Mucosa of rectum (tissue), 2 donors: ENCODE data around the gene BRCC3.

Experiments
- H3K27ac ChIP-seq, 2 donors: one replicate each; pipeline ENCODE4 v1.7.0; 2013; ENCODE audit warnings: inconsistent platforms in 2 of 2, low read depth in 2 of 2, low read length in 2 of 2
- H3K27me3 ChIP-seq, 2 donors: one replicate each; pipeline ENCODE4 v1.7.0; 2013; ENCODE audit warnings: low read length in 2 of 2; ENCODE audit not compliant: control insufficient read depth in 2 of 2, insufficient read depth in 2 of 2
- H3K36me3 ChIP-seq, 2 donors: one replicate each; pipeline ENCODE4 v1.7.0; 2013; ENCODE audit warnings: low read length in 2 of 2; ENCODE audit not compliant: control insufficient read depth in 2 of 2, insufficient read depth in 2 of 2
- H3K4me1 ChIP-seq, 2 donors: one replicate each; pipeline ENCODE4 v1.7.0; 2013; ENCODE audit warnings: low read length in 2 of 2, mild to moderate bottlenecking in 1 of 2; ENCODE audit not compliant: control insufficient read depth in 2 of 2, insufficient read depth in 2 of 2
- H3K4me3 ChIP-seq, 2 donors: one replicate each; pipeline ENCODE4 v1.7.0; 2013; ENCODE audit warnings: low read length in 2 of 2
- H3K9ac ChIP-seq, 2 donors: one replicate each; pipeline ENCODE4 v1.7.0; 2013; ENCODE audit warnings: low read length in 2 of 2, low read depth in 1 of 2, mild to moderate bottlenecking in 1 of 2
- H3K9me3 ChIP-seq, 2 donors: one replicate each; pipeline ENCODE4 v1.7.0; 2013; ENCODE audit warnings: low read length in 2 of 2; ENCODE audit not compliant: control insufficient read depth in 2 of 2
- donor health status: healthy.
- donor health status: Normal muscosa, but diverticular disease.

BRCC3 gene

DNA sequence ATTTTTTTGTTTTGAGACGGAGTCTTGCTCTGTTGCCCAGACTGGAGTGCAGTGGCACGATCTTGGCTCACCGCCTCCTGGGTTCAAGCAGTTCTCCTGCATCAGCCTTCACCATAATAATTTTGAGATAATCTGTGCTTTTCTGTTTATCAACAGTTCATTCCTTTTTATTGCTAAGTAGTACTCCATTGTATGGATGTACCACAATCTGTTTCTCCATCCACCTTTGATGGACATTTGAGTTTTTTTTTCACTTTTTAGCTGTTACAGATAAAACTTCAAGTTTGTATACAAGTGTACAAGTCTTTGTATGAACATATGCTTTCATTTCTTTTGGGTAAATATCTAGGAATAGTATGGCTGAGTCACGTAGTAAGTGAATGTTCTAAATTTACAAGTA is 35.6 kb upstream of the BRCC3 start:
- Histone ChIP-seq H3K9me3 (peaks cover 0 to 4% of the 10 kb centered on the region in 2 donors), H3K27ac (no peak overlapping the region), H3K4me3 (no peak overlapping the region), H3K36me3 (peaks cover 0 to 6% of the 10 kb centered on the region in 2 donors), H3K4me1 (no peaks in the 10 kb centered on the region), H3K27me3 (no peaks in the 10 kb centered on the region), H3K9ac (no peak overlapping the region)

GRCh38 chrX:155046129-155046810 is 25.0 kb upstream of the BRCC3 start:
- Histone ChIP-seq H3K27ac (no peak overlapping the region), H3K9ac (no peak overlapping the region), H3K4me1 (no peaks in the 10 kb centered on the region), H3K36me3 (no peaks in the 10 kb centered on the region), H3K27me3 (no peaks in the 10 kb centered on the region), H3K4me3 (no peak overlapping the region), H3K9me3 (no peaks in the 10 kb centered on the region)

DNA sequence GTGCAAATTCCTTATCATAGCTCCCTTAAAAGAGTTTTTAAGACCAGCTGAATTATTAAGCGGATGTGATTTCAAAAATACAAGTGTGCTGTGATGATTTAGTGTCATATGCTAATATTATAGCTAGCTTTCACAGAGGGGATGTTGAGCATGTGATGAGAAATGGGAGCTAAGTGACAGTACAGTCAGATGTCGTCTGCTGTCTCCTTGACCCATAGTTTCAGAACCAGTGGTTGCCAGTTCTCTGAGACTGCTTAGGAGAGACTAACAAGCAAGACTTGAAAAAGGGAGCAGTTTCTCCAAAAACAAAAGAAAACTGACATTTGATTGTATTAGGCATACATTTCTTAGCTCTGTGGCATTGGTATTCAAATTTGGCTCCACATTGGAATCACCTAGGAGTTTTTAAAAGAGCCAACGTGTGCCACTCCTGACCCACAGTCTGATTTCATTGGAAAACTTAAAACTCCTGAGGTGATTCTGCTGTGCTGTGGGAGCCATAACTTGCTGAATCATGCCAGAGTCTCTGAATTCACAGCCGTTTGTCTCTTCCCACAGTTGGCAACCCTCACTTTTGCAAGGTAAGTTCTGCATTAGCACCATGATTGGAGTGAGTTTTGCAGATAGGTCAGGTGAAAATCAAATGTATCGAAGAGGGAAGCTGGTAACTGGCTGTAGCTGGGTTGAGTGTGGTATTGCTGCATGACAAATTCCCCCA is 24.3 kb upstream of the BRCC3 start:
- H3K9me3 ChIP-seq = no peaks in the 10 kb centered on the region
- H3K27ac ChIP-seq = no peak overlapping the region
- H3K27me3 ChIP-seq = no peaks in the 10 kb centered on the region
- H3K4me3 ChIP-seq = no peak overlapping the region
- peaks cover 0 to 3% of the 10 kb centered on the region in 2 donors for H3K36me3 ChIP-seq
- no peaks in the 10 kb centered on the region for H3K4me1 ChIP-seq
- H3K9ac ChIP-seq = no peak overlapping the region

- Histone ChIP-seq H3K27ac (no peak overlapping the region), H3K9ac (no peak overlapping the region), H3K36me3 (peaks cover 0 to 3% of the 10 kb centered on the region in 2 donors), H3K4me3 (no peak overlapping the region), H3K27me3 (no peaks in the 10 kb centered on the region), H3K9me3 (no peaks in the 10 kb centered on the region), H3K4me1 (no peaks in the 10 kb centered on the region)
Observed at GRCh38 chrX:155048977-155049619, 22.2 kb upstream of the BRCC3 start.

DNA sequence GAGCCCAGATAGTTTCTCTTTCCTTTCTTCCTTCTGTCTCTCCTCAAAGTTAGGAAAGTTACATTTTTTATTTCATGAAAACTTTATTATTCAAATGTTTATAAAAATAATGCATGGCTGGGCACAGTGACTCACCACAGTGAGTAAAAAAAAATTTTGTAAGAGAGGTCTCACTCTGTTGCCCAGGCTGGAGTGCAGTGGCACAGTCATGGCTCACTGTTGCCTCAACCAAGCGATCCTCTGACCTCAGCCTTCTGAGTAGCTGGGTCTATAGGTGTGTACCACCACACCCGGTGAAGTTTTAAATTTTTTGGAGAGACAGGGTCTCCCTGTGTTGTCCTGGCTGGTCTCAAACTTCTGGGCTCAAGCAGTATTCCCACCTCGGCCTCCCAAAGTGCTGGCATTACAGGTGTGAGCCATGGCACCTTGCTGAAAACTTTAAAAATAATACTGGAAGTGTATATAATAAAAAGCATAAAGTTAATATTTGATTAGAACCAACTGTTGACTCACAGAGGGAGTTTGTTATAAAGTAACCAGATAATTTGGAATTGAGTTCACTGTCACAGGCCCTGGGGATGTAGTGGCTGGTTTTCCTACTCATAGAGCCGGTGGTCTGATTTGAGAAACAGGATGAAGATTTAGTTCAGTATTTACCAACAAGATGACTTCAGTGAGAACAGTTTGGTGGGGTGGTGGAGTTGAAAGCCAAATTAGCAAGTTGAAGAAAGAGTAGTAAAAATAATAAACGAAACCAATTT is 18.4 kb upstream of the BRCC3 start:
- H3K36me3 ChIP-seq = peaks cover 0 to 3% of the 10 kb centered on the region in 2 donors
- no peak overlapping the region for H3K4me3 ChIP-seq
- no peak overlapping the region for H3K9ac ChIP-seq
- no peak overlapping the region for H3K27ac ChIP-seq
- no peaks in the 10 kb centered on the region for H3K9me3 ChIP-seq
- H3K4me1 ChIP-seq = peaks cover 0 to 2% of the 10 kb centered on the region in 2 donors
- no peaks in the 10 kb centered on the region for H3K27me3 ChIP-seq

DNA sequence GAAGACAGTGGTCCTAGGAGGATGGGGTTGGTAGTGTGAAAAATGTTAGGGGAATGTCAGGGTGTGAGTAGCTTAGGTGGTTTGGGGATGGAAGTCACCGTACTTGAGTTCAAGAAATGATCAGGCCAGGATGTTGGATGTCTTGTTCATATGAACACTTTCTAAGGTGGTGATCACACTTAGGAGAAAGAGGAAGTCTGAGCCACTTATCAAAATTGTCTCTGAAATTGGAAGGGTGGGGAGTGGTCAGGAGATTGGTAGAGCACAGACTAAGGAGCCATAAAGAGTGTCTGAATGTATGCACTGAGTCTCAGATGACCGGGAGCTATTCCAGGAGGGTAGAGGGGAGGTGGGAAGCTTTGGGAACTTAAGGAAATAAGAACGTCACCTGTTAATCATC is 17.7 kb upstream of the BRCC3 start:
- Histone ChIP-seq H3K27me3 (no peaks in the 10 kb centered on the region), H3K4me3 (no peak overlapping the region), H3K36me3 (peaks cover 0 to 3% of the 10 kb centered on the region in 2 donors), H3K27ac (no peak overlapping the region), H3K9ac (no peak overlapping the region), H3K9me3 (no peaks in the 10 kb centered on the region), H3K4me1 (peaks cover 0 to 2% of the 10 kb centered on the region in 2 donors)

GRCh38 chrX:155054255-155054654 is 17.1 kb upstream of the BRCC3 start:
- Histone ChIP-seq H3K27ac (no peak overlapping the region), H3K36me3 (peaks cover 0 to 3% of the 10 kb centered on the region in 2 donors), H3K4me1 (peaks cover 0 to 2% of the 10 kb centered on the region in 2 donors), H3K9me3 (no peaks in the 10 kb centered on the region), H3K27me3 (no peaks in the 10 kb centered on the region), H3K9ac (no peak overlapping the region), H3K4me3 (no peak overlapping the region)

- Histone ChIP-seq H3K9me3 (no peaks in the 10 kb centered on the region), H3K4me3 (no peak overlapping the region), H3K9ac (no peak overlapping the region), H3K27me3 (no peaks in the 10 kb centered on the region), H3K27ac (no peak overlapping the region), H3K36me3 (peaks cover 0 to 3% of the 10 kb centered on the region in 2 donors), H3K4me1 (peaks cover 0 to 2% of the 10 kb centered on the region in 2 donors)
Observed at GRCh38 chrX:155055494-155055893, 15.8 kb upstream of the BRCC3 start.

DNA sequence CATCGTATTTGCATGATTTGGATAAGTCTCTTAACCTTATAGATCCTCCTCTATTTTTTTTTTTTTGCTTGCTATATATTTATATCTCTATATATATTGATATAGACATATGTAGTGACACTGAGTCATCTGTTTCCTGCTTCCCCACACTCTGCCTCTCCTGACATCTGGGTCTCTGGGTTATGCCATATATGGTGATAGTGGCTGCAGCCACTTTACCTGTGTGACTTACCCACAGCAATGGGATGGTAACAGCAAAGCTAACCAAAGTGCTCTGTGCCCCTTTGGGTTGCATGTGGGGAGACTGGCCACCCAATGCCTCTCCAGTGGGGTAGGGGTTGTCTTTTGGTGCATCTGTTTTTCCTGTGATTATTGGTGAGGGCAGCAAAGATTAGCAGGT is 14.8 kb upstream of the BRCC3 start:
- H3K36me3 ChIP-seq = peaks cover 0 to 3% of the 10 kb centered on the region in 2 donors
- no peaks in the 10 kb centered on the region for H3K27me3 ChIP-seq
- no peaks in the 10 kb centered on the region for H3K9me3 ChIP-seq
- no peak overlapping the region for H3K27ac ChIP-seq
- no peak overlapping the region for H3K9ac ChIP-seq
- H3K4me1 ChIP-seq = peaks cover 0 to 2% of the 10 kb centered on the region in 2 donors
- H3K4me3 ChIP-seq = no peak overlapping the region
